Mesothelial cell of epicardium (in vitro differentiated cells): Measurements from ENCODE around the gene TTC28. TPM values are rescaled to one million over a fixed set of nuclear protein-coding genes. Genes with fewer than 3 reads are reported as not detected.

Experiments
- DNase-seq, 2 experiments: peaks; one replicate each; pipeline ENCODE4 v3.0.0; 2021; ENCODE audit warnings: low spot score in 2 of 2; ENCODE audit not compliant: unreplicated experiment in 2 of 2
- H3K27ac Mint-ChIP-seq: 2 replicates; pipeline ENCODE4 v1.8.0; 2021; ENCODE audit warnings: mixed read lengths
- H3K27me3 Mint-ChIP-seq: 2 replicates; pipeline ENCODE4 v1.8.0; 2021; ENCODE audit warnings: low read depth, mixed read lengths
- H3K36me3 Mint-ChIP-seq: 2 replicates; pipeline ENCODE4 v1.8.0; 2021; ENCODE audit warnings: mixed read lengths
- H3K4me1 Mint-ChIP-seq: 2 replicates; pipeline ENCODE4 v1.8.0; 2021; ENCODE audit warnings: mixed read lengths
- H3K4me3 Mint-ChIP-seq: 2 replicates; pipeline ENCODE4 v1.8.0; 2021; ENCODE audit warnings: mild to moderate bottlenecking, moderate library complexity, mixed read lengths
- H3K9me3 Mint-ChIP-seq: 2 replicates; pipeline ENCODE4 v1.8.0; 2021; ENCODE audit warnings: mixed read lengths
- total RNA-seq: library from RNA; stranded (reverse); gene quantifications from 3 replicates; pipeline ENCODE4 v1.2.1, GENCODE V29; 2021
- TF ChIP-seq, protein P1 (sequence below): fragments of 200-600 bp; sonication (generic); IDR thresholded peaks from one replicate; pipeline ENCODE4 v1.5.0; 2021; ENCODE audit warnings: antibody characterized with exemption; ENCODE audit not compliant: unreplicated experiment

The TTC28 gene
- total RNA-seq, 1 donor from 2014 or later, result 95.9 TPM

DNA sequence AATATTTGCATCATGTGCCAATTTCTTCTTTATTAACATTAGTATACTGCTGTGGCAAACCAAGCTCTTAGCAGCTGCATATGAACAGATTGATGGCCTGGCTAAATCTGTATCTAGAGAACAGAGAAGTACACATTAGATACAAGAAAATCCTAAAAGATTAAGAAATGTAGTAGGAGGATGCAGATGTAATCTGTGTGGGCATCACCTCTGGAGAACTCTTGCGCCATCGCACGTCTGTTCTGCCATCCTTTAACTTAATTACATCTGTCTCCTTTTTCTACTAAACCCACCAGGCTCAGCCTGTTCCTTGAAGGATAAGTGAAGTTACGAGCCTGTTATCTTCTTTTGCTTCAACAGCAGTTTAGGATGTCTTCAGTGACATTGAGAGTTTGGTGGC is 564.2 kb downstream of the TTC28 start:
- TF ChIP-seq, protein P1, sequence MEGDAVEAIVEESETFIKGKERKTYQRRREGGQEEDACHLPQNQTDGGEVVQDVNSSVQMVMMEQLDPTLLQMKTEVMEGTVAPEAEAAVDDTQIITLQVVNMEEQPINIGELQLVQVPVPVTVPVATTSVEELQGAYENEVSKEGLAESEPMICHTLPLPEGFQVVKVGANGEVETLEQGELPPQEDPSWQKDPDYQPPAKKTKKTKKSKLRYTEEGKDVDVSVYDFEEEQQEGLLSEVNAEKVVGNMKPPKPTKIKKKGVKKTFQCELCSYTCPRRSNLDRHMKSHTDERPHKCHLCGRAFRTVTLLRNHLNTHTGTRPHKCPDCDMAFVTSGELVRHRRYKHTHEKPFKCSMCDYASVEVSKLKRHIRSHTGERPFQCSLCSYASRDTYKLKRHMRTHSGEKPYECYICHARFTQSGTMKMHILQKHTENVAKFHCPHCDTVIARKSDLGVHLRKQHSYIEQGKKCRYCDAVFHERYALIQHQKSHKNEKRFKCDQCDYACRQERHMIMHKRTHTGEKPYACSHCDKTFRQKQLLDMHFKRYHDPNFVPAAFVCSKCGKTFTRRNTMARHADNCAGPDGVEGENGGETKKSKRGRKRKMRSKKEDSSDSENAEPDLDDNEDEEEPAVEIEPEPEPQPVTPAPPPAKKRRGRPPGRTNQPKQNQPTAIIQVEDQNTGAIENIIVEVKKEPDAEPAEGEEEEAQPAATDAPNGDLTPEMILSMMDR, result no peak
- no peak for DNase-seq

DNA sequence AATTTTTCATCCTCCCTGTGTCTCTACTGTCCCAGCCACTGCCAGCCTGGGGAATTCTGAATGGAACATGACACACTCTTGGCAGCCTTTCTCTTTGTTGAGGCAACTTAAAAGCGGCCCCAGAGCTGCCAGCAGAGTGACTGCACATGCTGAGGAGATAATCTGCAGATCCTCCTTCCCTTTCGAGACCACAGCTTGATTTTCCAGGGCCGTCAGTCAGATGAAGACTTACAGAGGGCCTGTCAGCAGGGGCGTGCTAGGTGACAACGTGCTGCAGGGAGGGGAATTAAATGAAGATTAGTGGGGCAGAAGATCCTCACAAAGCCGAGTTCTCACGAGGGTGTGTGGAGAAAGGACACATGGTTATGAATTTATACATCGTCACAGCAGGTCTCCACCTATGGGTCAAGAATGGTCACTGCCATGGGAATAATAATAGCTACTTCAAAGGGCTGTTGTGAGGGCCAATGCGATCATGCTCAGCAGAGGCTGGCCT is 567.0 kb downstream of the TTC28 start:
- H3K4me3 Mint-ChIP-seq, result no peak overlapping the region
- H3K27me3 Mint-ChIP-seq, result no peaks in the 10 kb centered on the region
- TF ChIP-seq, protein P1, result peak; percentile 63
- H3K4me1 Mint-ChIP-seq, result peaks cover 49% of the 10 kb centered on the region
- peaks cover 3% of the 10 kb centered on the region for H3K9me3 Mint-ChIP-seq
- DNase-seq, result peak; percentile 23 to 54
- H3K36me3 Mint-ChIP-seq, result peaks cover 6% of the 10 kb centered on the region
- peak overlapping the region; percentile 89 for H3K27ac Mint-ChIP-seq

More for the DNA sequence above, 564.2 kb downstream of the TTC28 start:
- Mint-ChIP-seq H3K27me3 (no peaks in the 10 kb centered on the region), H3K4me1 (peaks cover 54% of the 10 kb centered on the region), H3K9me3 (no peaks in the 10 kb centered on the region), H3K4me3 (no peak overlapping the region), H3K36me3 (no peaks in the 10 kb centered on the region), H3K27ac (peak overlapping the region; percentile 98)

DNA sequence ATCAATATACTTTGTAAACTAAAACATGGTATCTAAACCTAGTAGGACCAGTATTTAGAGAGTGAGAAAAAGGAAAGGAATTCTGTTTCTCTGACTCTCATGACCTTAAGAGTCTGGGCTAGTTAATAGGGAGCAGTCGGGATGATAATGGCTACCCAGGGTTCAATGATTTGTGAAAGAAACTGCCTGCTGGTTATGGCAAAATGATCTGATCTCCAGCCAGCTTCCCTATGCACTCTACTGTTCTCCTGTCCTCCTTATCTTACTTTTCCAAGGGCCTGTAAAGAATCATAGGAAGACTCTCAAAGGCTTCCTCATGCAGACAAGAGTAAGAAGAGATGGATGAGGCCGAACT is 567.5 kb downstream of the TTC28 start:
- Mint-ChIP-seq H3K9me3 (peaks cover 3% of the 10 kb centered on the region), H3K27me3 (no peaks in the 10 kb centered on the region), H3K27ac (peak overlapping the region; percentile 89), H3K36me3 (peaks cover 6% of the 10 kb centered on the region), H3K4me1 (peaks cover 45% of the 10 kb centered on the region), H3K4me3 (no peak overlapping the region)
- DNase-seq, result no peak
- TF ChIP-seq, protein P1, result no peak

DNA sequence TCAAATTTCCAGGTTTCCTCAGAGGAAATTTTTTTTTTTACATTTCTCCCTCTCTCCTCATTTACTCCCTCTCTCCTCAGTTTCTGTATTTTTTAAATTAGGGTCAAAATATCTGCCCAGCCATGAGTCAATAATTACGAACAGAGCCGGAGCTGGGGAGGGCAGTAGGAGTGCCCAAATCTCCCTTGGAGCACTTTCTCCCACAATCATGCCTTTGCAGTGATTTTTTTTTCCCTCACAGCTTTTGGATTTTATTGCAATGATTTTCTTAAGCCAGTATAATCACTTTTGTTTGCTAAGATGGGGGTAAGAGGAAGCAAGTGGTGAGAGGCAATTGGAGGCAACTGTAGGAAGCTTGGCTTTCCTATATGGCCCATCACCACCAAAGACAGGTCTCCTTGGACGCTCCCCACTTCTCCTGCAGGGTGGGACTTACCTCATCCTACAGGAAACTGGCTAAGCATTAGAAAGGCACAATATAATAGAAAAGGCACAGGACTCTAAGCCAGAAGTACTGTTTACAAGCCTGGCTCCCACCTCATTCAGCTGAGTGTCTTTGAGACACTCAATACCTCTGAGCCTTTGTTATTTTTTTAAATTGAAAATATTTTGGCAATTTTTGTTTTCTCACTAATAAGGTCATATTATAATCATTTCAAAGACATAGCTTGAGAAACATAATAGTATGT is 568.0 kb downstream of the TTC28 start:
- TF ChIP-seq, protein P1, result no peak

DNA sequence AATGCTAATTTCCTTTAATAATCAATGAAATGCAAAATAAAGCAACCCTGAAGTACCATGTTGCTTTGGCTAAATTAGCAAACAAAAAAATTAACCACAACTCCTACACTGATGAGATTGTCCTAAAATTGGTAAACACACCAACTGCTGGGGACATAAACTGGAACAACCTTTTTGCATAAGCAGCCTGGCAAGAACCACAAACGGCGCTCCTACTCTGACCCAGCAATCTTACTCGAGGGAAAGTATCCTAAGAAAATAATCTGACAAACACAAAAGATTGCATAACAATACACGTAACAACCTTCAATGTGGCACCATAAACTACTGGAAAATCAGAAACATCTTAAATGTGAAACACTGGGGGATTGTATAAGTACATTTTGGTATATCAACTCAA is 570.8 kb downstream of the TTC28 start:
- Mint-ChIP-seq H3K27me3 (no peaks in the 10 kb centered on the region), H3K27ac (no peak overlapping the region), H3K36me3 (peaks cover 12% of the 10 kb centered on the region), H3K4me1 (peaks cover 34% of the 10 kb centered on the region), H3K9me3 (peaks cover 3% of the 10 kb centered on the region), H3K4me3 (no peak overlapping the region)
- DNase-seq, result no peak
- TF ChIP-seq, protein P1, result no peak

More for the DNA sequence above, 568.0 kb downstream of the TTC28 start:
- H3K4me3 Mint-ChIP-seq, result no peak overlapping the region
- peaks cover 6% of the 10 kb centered on the region for H3K36me3 Mint-ChIP-seq
- H3K9me3 Mint-ChIP-seq, result peaks cover 3% of the 10 kb centered on the region
- peak overlapping the region; percentile 89 for H3K27ac Mint-ChIP-seq
- DNase-seq, result no peak
- H3K27me3 Mint-ChIP-seq, result no peaks in the 10 kb centered on the region
- H3K4me1 Mint-ChIP-seq, result peaks cover 40% of the 10 kb centered on the region
